GM23248 (cell line): ENCODE measurements around the gene CTNNA3. TPM values are rescaled to one million over a fixed set of nuclear protein-coding genes. Genes with fewer than 3 reads are reported as not detected.

Experiments
- DNase-seq: peaks from one replicate; pipeline ENCODE4 v3.0.0-alpha.2; 2015
- H2AFZ ChIP-seq: fragments of 200-600 bp; sonication (generic); 2 replicates; pipeline ENCODE4 v1.6.1; 2016; ENCODE audit warnings: antibody characterized with exemption
- H3F3A ChIP-seq: fragments of 200-600 bp; sonication (generic); 2 replicates; pipeline ENCODE4 v1.6.1; 2016; ENCODE audit warnings: mild to moderate bottlenecking, antibody characterized with exemption, mixed run types; ENCODE audit not compliant: insufficient read depth
- H3K27ac ChIP-seq: fragments of 200-600 bp; sonication (generic); 2 replicates; pipeline ENCODE4 v1.5.1; 2016; ENCODE audit warnings: mild to moderate bottlenecking
- H3K27me3 ChIP-seq: fragments of 200-600 bp; sonication (generic); replicated peaks from 2 replicates; pipeline ENCODE4 v1.6.1; 2016; ENCODE audit warnings: mild to moderate bottlenecking; ENCODE audit not compliant: insufficient read depth
- H3K36me3 ChIP-seq: fragments of 200-600 bp; sonication (generic); 2 replicates; pipeline ENCODE4 v1.6.1; 2016; ENCODE audit warnings: low read depth, mild to moderate bottlenecking
- H3K4me1 ChIP-seq: fragments of 200-600 bp; sonication (generic); 2 replicates; pipeline ENCODE4 v1.6.1; 2016; ENCODE audit warnings: mild to moderate bottlenecking; ENCODE audit not compliant: insufficient read depth
- H3K4me2 ChIP-seq: fragments of 200-600 bp; sonication (generic); one replicate; pipeline ENCODE4 v1.6.1; 2016; ENCODE audit warnings: mild to moderate bottlenecking; ENCODE audit not compliant: unreplicated experiment
- H3K4me3 ChIP-seq: fragments of 200-600 bp; sonication (generic); 2 replicates; pipeline ENCODE4 v1.5.1; 2016; ENCODE audit warnings: mild to moderate bottlenecking
- H3K79me2 ChIP-seq: fragments of 200-600 bp; sonication (generic); 2 replicates; pipeline ENCODE4 v1.6.1; 2016; ENCODE audit warnings: mild to moderate bottlenecking; ENCODE audit not compliant: insufficient read depth
- H3K9ac ChIP-seq: fragments of 200-600 bp; sonication (generic); 2 replicates; pipeline ENCODE4 v1.6.1; 2016; ENCODE audit warnings: mild to moderate bottlenecking
- H3K9me2 ChIP-seq: fragments of 200-600 bp; sonication (generic); 2 replicates; pipeline ENCODE4 v1.6.1; 2016; ENCODE audit warnings: mixed run types, mild to moderate bottlenecking, moderate library complexity; ENCODE audit not compliant: insufficient read depth
- H3K9me3 ChIP-seq: fragments of 200-600 bp; sonication (generic); one replicate; pipeline ENCODE4 v1.6.1; 2017; ENCODE audit warnings: low read depth
- H4K20me1 ChIP-seq: fragments of 200-600 bp; sonication (generic); 2 replicates; pipeline ENCODE4 v1.6.0; 2016; ENCODE audit not compliant: insufficient read depth
- EZH2 ChIP-seq: fragments of 200-600 bp; sonication (generic); IDR thresholded peaks from 2 replicates; pipeline ENCODE4 v1.6.1; 2018; ENCODE audit warnings: antibody characterized with exemption, mild to moderate bottlenecking; ENCODE audit not compliant: insufficient read depth, poor library complexity, severe bottlenecking
- EZH2phosphoT487 ChIP-seq: fragments of 200-600 bp; sonication (generic); IDR thresholded peaks from 2 replicates; pipeline ENCODE4 v1.6.1; 2018; ENCODE audit warnings: antibody characterized with exemption, moderate library complexity, mild to moderate bottlenecking, low read depth; ENCODE audit not compliant: insufficient read depth
- WGBS, 2 experiments: methylation state at CpG; one replicate each; pipeline ENCODE4 v1.1.6; 2015 to 2017; ENCODE audit warnings: low lambda C conversion rate in 2 of 2, low coverage in 1 of 2; ENCODE audit errors: missing lambda C conversion rate in 2 of 2; 5-methylcytosine and 5-hydroxymethylcytosine counted together
- in situ Hi-C: fragments of 300-500 bp; cut with MboI; formaldehyde crosslinking; loops from 2 replicates; pipeline ENCODE4 v1.15.0; 2020
- polyA plus RNA-seq: library from polyadenylated mRNA; unstranded; fragments of >200 nt; fragmentation: Nextera tagmentation; extraction: Ambion mirVana; gene quantifications from 2 replicates; pipeline ENCODE4 v1.2.1, GENCODE V29; 2016
- total RNA-seq: library from RNA; depleted of rRNA; stranded (reverse); fragments of >200 nt; shearing (Covaris generic); gene quantifications from 2 replicates; pipeline ENCODE4 v1.2.3, GENCODE V29; 2014

The CTNNA3 gene
- total and polyA plus RNA-seq, 2 experiments from 2014 or later = not detected

DNA sequence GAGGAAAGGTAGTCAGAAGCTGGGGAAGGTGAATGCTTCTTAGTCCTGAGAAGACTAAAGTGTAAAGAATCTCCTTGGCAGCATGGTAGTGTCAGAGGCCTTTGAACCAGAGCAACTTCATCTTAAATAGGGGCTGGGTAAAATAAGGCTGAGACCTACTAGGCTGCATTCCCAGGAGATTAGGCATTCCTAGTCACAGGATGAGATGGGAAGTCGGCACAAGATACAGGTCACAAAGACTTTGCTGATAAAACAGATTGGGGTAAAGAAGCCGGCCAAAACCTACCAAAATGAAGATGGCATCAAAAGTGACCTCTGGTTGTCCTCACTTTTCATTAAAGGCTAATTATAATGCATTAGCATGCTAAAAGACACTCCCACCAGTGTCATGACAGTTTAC, 418.6 kb downstream of the CTNNA3 start:
- H3K9ac ChIP-seq = no peak overlapping the region
- no peaks in the 10 kb centered on the region for H4K20me1 ChIP-seq
- H2AFZ ChIP-seq = no peak overlapping the region
- H3K4me1 ChIP-seq = no peaks in the 10 kb centered on the region
- TF ChIP-seq EZH2 (no peak), EZH2phosphoT487 (no peak)
- H3K9me3 ChIP-seq = no peaks in the 10 kb centered on the region
- in situ Hi-C loops = no loop called here
- no peaks in the 10 kb centered on the region; the same call in 1 of the 2 replicates for H3K9me2 ChIP-seq
- no peak overlapping the region for H3K4me2 ChIP-seq
- WGBS, 2 experiments = 10 to 14% methylated on average over 2 of the region's 2 CpGs
- H3F3A ChIP-seq = no peaks in the 10 kb centered on the region
- no peaks in the 10 kb centered on the region for H3K79me2 ChIP-seq
- no peak overlapping the region for H3K27ac ChIP-seq
- H3K27me3 ChIP-seq = no peaks in the 10 kb centered on the region
- DNase-seq = no peak
- no peak overlapping the region for H3K4me3 ChIP-seq
- no peaks in the 10 kb centered on the region for H3K36me3 ChIP-seq

DNA sequence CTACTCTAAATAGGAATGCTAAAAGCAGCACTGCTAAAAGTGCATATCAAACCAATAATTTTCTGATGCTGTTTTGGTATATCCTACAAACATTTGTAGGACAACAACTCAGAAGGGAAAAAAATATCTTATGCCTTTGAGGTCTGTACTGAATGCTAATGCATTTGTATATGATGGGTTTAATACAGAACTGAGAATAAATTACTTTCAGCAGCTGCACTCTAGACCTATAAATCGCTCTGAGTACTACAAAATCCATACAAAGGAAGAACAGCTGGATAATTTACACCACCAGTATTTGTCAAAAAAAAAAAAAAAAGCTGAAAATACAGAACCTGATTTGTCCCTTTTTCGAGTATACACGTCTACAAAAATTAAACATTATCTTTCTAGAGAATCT, 426.2 kb downstream of the CTNNA3 start:
- 2 to 4% methylated on average over 3 of the region's 3 CpGs for WGBS, 2 experiments
- peaks cover 4% of the 10 kb centered on the region for H3K9me3 ChIP-seq
- no peak overlapping the region for H3K27ac ChIP-seq
- no peak overlapping the region for H3K4me2 ChIP-seq
- no peaks in the 10 kb centered on the region for H3K9me2 ChIP-seq
- no peaks in the 10 kb centered on the region for H3F3A ChIP-seq
- no peak overlapping the region for H2AFZ ChIP-seq
- no peaks in the 10 kb centered on the region for H3K4me1 ChIP-seq
- H3K36me3 ChIP-seq = no peaks in the 10 kb centered on the region
- no peak overlapping the region for H3K4me3 ChIP-seq
- H3K79me2 ChIP-seq = no peaks in the 10 kb centered on the region
- DNase-seq = no peak
- H4K20me1 ChIP-seq = no peaks in the 10 kb centered on the region
- TF ChIP-seq EZH2 (no peak), EZH2phosphoT487 (no peak)
- no peak overlapping the region for H3K9ac ChIP-seq
- in situ Hi-C loops = no loop called here
- no peaks in the 10 kb centered on the region for H3K27me3 ChIP-seq

DNA sequence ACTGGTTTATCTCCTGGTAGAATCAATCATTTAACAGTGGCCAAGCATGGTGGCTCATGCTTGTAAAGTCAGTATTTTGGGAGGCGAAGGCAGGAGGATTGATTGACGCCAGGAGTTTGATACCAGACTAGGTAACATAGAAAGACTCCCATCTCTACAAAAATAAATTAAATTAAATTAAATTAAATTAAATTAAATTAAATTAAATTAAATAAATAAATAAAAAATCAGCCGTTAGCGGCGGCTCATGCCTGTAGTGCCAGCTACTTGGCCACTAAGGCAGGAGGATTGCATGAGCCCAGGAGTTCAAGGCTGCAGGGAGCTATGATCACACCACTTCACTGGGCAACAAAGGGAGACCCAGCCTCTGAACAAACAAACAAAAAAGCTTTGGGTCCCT, 427.8 kb downstream of the CTNNA3 start:
- no peak overlapping the region for H3K4me3 ChIP-seq
- in situ Hi-C loops = no loop called here
- H3K27me3 ChIP-seq = no peaks in the 10 kb centered on the region
- no peaks in the 10 kb centered on the region for H3K36me3 ChIP-seq
- H3K4me1 ChIP-seq = no peaks in the 10 kb centered on the region
- no peak overlapping the region for H3K27ac ChIP-seq
- DNase-seq = no peak
- H3F3A ChIP-seq = no peaks in the 10 kb centered on the region
- no peak overlapping the region for H2AFZ ChIP-seq
- H3K9me2 ChIP-seq = no peaks in the 10 kb centered on the region
- no peak overlapping the region for H3K4me2 ChIP-seq
- 50% methylated on average over 5 of the region's 5 CpGs for WGBS, 2 experiments
- H3K9me3 ChIP-seq = peaks cover 4% of the 10 kb centered on the region
- H3K9ac ChIP-seq = no peak overlapping the region
- H3K79me2 ChIP-seq = no peaks in the 10 kb centered on the region
- TF ChIP-seq EZH2phosphoT487 (no peak), EZH2 (no peak)
- H4K20me1 ChIP-seq = no peaks in the 10 kb centered on the region

DNA sequence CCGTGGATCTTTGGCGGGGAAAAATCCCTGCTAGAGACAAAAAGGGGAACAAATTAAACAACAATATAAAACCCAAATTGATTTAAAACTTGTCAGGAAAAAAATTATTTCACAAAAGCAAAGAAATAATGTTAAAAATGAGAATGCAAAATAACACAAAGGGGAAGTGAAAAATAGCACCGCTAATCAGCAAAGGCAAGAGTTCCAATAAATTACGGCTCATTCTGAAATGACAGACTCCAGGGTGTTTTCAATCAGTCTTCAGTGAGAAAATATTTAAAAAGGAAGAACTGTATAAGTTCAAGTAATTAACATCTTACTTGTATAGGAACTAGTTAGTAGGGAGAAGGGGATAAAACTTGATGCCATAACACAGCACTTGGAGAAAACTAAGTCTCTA, 433.3 kb downstream of the CTNNA3 start:
- Histone ChIP-seq H3K9me3 (no peaks in the 10 kb centered on the region), H3K27ac (no peak overlapping the region), H3K79me2 (no peaks in the 10 kb centered on the region), H3K4me3 (no peak overlapping the region), H3K27me3 (no peaks in the 10 kb centered on the region), H3K4me2 (no peak overlapping the region), H4K20me1 (no peaks in the 10 kb centered on the region), H3K4me1 (no peaks in the 10 kb centered on the region), H3K36me3 (no peaks in the 10 kb centered on the region), H3K9ac (no peak overlapping the region), H3F3A (no peaks in the 10 kb centered on the region), H2AFZ (no peak overlapping the region), H3K9me2 (no peaks in the 10 kb centered on the region)
- 25 to 29% methylated on average over 4 of the region's 4 CpGs for WGBS, 2 experiments
- DNase-seq = no peak
- in situ Hi-C loops = no loop called here
- TF ChIP-seq EZH2phosphoT487 = no peak
- no peak for TF ChIP-seq EZH2

DNA sequence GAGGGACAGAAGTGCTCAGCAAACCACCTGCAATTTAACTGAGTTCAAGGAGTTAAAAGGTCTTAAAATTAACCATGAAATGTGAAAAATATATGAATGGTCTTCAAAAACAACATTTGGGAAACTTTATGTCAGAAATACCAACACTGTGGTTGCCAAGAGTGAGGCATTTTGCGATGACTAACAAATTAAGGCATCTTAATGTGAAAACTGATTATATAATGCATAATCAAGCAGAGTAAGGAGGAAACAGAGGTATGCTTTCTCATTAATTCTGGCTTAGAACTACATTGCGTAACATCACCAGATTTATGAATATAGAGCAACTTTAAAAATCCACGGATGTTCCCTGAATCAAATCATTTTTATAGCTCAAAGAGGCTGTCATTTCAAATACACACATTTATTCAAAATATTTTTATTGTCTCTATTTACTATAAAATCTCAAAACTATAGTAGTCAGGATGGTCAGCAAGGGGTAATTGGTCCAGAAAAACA, 434.6 kb downstream of the CTNNA3 start:
- Histone ChIP-seq H3K4me3 (no peak overlapping the region), H3K9ac (no peak overlapping the region), H3K4me1 (no peaks in the 10 kb centered on the region), H4K20me1 (no peaks in the 10 kb centered on the region), H3K9me3 (no peaks in the 10 kb centered on the region), H3F3A (no peaks in the 10 kb centered on the region), H3K36me3 (no peaks in the 10 kb centered on the region), H2AFZ (no peak overlapping the region), H3K9me2 (no peaks in the 10 kb centered on the region), H3K79me2 (no peaks in the 10 kb centered on the region), H3K4me2 (no peak overlapping the region), H3K27ac (no peak overlapping the region), H3K27me3 (no peaks in the 10 kb centered on the region)
- WGBS, 2 experiments = 28 to 29% methylated on average over 3 of the region's 3 CpGs
- in situ Hi-C loops = no loop called here
- DNase-seq = no peak
- no peak for TF ChIP-seq EZH2phosphoT487
- no peak for TF ChIP-seq EZH2
